ENCODE measurements around the gene POTEF.
"Not testable (repeated sequence)": the region's sequence is repeated elsewhere in the genome, so short reads cannot be mapped to it uniquely, and the experiment has no call there.

GRCh38 chr2:130038265-130038603 lies 90.8 kb downstream of the POTEF start:
- TF ChIP-seq POLR2AphosphoS5, CTCF (IDR thresholded peaks at IDR 0.05): not testable (repeated sequence)

Measured in gastroesophageal sphincter (tissue), 3 donors.